Measurements from ENCODE around the gene SP4.
"Not testable (repeated sequence)": the region's sequence is repeated elsewhere in the genome, so short reads cannot be mapped to it uniquely, and the experiment has no call there.

SP4 gene

DNA sequence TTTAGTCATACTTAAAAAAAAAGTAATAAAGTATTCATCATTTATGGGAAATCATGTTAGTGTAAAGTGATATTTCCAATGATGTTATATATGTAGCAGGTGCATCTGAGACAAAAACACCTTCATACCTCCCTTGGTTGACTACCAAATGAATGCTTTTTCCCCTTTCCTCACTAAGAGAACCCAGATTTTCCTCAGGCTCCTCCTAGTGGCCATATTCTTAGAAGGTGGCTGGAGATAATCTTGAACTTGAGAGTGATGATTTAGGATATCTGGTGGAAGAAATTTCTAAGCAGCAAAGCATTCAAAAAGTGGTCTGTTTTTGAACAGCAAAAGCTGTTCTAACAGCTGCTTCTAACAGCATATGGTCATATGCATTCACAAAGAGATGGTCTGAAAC lies 98.1 kb downstream of the SP4 start:
- no peak for DNase-seq (ENCODE audit: low read depth)

DNA sequence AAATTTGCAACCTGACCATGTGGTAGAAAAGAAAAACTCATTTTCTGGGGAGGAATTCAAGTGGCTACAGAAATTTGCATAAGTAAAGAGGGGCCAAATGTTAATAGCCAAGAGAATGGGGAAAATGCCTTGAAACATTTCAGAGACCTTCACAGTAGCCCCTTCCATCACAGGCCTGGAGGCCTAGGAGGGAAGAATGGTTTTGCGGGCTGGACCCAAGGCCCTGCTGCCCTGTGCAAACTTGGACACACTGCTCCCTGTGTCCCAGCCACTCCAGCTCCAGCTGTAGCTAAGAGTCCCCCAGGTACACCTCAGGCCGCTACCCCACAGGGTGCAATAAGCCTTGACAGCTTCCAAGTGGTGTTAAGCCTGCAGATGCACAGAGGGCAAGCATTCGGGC lies 98.6 kb downstream of the SP4 start:
- DNase-seq (ENCODE audit: low read depth), result no peak

DNA sequence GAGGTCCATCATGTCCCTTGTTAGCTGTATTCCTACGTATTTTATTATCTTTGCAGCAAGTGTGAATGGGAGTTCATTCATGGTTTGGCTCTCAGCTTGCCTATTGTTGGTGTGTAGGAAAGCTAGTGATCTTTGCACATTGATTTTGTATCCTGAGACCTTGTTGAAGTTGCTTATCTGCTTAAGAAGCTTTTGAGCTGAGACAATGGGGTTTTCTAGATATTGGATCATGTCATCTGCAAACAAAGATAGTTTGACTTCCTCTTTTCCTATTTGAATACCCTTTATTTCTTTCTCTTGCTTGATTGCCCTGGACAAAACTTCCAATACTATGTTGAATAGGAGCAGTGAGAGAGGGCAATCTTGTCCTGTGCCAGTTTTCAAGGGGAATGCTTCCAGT lies 104.6 kb downstream of the SP4 start:
- not testable (repeated sequence) for DNase-seq (ENCODE audit: low read depth)

DNA sequence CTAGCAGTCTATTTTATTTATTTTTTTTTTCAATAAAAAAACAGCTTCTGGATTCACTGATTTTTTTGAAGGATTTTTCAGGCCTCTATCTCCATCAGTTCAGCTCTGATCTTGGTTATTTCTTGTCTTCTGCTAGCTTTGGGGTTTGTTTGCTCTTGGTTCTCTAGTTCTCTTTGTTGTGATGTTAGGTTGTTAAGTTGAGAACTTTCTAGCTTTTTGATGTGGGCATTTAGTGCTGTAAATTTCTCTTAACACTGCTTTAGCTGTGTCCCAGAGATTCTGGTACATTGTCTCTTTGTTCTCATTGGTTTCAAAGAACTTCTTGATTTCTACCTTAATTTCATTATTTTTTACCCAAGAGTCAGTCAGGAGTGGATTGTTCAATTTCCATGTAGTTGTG lies 105.8 kb downstream of the SP4 start:
- not testable (repeated sequence) for DNase-seq (ENCODE audit: low read depth)

DNA sequence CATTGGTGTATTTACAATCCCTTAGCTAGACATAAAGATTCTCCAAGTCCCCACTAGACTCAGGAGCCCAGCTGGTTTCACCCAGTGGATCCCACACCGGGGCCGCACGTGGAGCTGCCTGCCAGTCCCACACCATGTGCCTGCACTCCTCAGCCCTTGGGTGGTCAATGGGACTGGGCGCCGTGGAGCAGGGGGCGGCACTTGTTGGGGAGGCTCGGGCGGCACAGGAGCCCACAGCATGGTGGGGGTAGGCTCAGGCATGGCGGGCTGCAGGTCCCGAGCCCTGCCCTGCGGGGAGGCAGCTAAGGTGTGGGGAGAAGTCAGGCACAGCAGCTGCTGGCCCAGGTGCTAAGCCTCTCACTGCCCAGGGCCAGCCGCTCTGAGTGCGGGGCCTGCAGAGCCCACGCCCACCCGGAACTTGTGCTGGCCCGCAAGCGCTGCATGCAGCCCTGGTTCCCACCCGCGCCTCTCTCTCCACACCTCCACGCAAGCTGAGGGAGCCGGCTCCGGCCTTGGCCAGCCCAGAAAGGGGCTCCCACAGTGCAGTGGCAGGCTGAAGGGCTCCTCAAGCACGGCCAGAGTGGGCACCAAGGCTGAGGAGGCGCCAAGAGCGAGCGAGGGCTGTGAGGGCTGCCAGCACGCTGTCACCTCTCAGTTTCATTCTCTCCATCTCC lies 108.7 kb downstream of the SP4 start:
- not testable (repeated sequence) for DNase-seq (ENCODE audit: low read depth)

DNA sequence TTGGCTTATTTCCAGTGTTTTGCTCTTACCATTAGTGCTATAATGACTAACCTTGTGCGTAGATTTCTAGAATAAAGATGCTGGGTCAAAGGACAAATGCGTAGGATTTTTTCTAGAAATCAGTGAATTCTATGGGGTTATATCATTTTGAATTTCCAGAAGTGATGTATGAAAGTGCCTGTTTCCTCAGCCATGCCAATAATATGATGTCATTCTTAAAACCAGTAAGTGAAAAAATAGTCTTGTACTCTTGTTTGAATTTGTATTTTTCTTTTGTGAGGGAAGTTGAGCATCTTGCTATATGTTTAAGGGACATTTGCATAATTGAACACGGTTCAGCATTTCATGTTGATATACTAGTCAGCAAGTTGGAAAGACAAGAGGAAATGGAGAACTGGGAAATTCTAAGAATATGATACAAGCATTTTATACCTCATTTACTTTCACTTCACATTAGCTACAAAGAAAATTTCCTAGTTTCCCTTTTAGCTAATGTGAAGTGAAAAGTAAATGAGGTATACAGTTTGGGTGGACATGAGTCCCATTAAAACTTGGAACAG lies 111.1 kb downstream of the SP4 start:
- DNase-seq (ENCODE audit: low read depth), result no peak

DNA sequence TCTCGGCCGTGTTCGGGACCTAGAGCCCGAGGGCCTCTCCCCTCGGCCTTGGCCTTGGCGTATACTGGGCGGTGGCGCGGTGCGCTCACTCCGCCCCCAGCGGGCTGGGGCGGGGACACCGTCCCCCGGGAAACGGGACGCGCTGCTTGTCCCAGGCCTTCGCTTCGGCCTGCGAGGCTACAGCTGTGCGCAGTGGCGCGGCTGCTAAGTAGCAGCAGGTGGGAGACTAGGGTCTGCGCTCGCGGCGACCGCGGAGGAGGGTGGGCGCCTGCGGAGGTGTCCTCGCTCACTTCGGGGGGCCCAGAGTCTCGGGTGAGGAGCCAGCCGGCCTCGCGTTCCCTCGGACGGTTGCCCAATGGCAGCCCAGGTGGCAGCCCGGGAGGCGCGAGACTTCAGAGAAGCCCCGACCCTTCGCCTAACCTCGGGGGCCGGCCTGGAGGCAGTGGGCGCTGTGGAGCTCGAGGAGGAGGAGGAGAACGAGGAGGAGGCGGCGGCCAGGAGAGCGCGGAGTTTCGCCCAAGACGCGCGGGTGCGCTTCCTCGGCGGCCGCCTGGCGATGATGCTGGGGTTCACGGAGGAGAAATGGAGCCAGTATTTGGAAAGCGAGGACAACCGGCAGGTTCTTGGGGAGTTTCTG lies 115.1 kb downstream of the SP4 start, which contains the start of gene DNAH11:
DNAH11 (plus strand) TSS at position 149 of the 637 bp plus-strand sequence; CDS start at position 356, 207 bp downstream.
- DNase-seq (ENCODE audit: low read depth), result no peak

DNA sequence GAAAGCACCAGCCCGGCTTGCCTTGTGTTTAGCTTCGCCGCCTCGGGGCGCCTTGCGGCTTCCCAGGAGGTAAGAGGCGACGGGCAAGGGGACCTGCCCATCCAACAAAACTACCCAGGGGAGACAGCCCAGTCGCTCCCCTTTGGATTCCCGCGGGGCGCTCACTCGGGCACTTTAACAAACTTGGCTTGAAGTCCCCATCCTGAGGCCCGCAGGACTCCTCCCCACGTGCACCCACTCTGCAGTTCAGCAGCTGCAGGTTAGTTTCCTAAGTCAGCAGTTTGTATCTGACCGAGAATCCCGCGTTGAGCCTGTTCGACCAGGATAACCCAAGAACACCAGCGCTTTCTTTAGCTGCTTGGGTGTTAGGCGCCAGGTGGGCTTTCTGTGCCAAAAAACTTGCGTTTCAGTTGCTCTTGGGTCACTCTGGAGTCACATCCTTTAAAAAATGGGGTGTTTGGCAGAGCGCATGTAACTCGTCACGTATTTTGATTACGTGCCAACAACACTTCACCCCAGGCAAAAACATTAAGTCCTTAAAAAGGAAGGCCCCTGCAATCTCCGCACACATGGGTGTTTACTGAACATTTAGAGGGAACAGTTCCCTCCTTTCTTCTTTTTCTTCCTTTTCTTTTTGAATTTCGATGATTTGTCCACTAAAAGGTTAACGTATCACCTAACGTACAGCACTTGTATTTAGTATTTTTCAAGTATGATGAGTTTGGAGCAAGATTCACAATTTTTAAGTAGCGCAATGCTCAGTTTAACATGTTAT lies 115.8 kb downstream of the SP4 start:
- DNase-seq (ENCODE audit: low read depth), result no peak

DNA sequence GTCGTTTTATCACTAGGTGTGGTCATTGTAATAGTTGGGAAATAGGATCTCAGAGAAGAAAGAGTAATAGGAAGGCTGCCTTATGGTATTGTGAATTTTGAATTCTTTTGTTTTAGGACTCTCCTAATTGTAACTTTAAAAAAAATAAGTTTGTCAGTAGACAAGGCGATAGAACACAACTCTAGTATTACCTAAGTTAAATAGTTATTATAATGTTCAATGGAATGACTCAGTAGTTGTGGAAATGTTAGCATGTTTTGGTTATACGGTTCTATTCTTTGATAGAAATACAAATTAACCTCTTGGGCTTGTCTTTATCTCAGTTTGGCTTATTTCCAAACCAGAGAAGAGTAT lies 116.4 kb downstream of the SP4 start:
- DNase-seq (ENCODE audit: low read depth), result no peak

DNA sequence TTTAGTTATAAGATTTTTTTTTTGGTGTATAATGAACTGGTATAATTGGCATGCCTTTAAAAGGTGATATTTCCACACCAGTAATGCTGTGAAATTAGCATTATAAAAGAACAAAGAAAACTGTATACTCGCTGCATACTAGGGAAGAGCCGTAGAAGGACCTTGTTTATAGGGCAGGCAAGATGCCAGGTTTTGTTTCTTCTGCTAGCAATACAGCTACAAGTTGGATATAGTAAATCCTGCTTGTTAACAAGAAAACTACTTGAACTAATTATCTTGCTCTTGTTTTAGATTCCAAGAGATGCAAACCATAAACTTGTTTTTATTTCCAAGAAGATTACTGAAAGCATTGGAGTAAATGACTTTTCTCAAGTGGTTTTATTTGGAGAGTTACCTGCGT lies 116.8 kb downstream of the SP4 start:
- DNase-seq (ENCODE audit: low read depth), result no peak

DNA sequence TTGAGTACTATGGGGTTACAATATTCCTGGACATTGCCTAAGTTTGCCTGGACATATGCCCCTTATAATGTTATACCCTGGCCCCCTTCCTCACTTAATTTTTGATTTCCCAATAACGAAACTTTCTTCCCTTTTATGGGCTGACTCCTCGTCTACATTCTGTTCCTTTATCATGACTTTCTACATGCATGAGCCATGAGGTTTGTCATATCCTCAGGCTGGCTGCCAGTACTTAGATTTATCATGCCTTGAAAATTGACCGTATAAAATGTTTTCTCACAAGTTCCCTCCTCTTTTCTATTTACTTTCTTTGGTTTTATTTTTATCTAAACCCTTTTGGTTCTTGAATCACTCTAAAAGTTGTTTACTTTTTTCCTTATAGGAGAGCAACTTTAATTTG lies 119.6 kb downstream of the SP4 start:
- DNase-seq (ENCODE audit: low read depth), result no peak

DNA sequence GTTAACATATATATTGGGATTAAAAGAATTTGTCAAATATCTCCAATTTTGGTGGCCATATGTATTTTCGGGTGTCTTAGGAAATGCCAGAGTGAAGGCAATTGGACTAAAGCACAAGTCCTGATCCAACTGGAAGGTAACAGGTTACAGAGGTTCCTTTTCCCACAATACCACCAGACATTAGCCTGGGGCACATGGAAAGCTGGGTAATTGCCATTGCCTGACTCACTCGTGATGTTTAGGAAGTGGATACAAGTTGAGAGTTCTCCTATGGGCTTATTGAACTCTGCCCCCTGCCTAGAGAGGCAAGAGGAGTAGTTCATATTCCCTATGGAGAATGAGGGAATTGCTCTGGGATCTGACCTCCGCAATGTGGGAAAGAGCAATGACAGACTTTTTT lies 120.6 kb downstream of the SP4 start:
- DNase-seq (ENCODE audit: low read depth), result no peak

DNA sequence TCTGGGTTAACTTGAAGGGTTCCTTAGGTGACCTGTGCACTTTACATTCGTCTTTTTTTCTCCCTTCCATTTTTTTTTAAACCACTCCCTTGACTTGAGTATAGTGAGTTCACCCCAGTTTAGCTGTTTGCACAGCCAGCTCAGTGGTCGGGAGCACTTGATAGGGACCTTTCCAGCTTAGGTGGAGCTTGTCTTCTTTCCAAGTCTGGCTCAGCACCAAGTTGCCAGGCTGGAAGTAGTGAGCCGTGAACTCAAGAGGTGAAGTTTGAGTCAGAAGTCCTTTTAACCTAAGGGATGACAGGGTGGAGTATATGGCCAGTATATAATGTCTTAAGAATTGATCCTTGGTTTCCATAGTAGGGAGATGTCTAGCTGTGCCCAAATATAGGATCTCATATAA lies 122.2 kb downstream of the SP4 start:
- no peak for DNase-seq (ENCODE audit: low read depth)

DNA sequence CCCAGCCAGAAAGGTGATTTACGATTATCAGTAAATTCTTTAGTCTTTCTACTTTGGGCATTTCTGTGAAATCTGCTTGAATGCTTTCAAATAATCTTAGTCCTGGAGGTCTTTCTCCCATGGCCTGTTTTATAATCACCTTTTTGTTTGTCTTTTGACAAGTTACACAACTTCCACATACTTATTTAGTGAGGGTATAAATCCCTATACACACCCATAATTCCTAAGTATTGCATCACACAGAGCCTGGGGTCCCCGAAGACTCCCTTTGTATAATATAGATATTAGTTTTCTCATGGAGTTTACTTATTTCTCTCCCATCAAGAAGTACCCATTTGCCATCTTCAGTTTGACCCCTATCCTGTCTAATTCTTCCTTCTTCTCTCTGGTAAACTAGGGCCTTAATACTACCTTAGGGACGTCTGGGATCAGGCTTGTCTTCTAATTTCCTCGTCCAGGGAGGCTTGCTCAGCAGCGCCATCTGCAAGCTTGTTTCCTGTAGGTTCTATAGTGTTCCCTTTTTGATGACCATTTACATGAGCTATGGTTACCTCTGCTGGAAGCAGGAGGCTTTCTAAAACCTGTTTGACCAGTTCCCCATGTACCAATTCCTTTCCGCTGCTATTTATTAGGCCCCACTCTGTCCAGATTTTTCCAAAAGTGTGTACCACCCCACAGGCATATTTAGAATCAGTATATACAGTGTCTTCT lies 123.1 kb downstream of the SP4 start:
- DNase-seq (ENCODE audit: low read depth), result no peak

DNA sequence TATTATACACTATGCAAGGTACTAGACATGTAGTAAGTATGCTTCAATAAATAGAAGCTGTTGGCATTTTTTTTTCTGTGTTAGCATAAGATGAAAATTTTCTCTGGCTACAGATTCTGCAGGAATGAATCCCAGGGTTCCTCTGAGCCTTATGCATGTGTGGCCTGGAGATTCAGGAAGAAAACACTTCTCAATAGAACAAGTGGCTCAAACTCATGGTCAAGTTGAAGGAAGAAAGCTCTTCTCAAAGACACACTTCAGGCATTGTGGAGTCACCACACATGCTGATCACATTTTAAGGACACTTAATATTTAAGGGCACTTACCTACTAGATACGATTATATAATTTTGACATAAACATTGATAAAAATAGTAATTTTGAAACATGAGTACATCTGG lies 134.5 kb downstream of the SP4 start:
- no peak for DNase-seq (ENCODE audit: low read depth)

Data from stimulated activated CD8-positive, alpha-beta memory T cell treated with anti-CD3 and anti-CD28 coated beads, Interleukin-12 subunit alpha, Interleukin-12 subunit beta, amount 100 ng/mL, for 4 hours (primary cell).